CD14-positive monocyte (primary cell): ENCODE results near the gene THEMIS. TPM values are rescaled to one million over a fixed set of nuclear protein-coding genes. Genes with fewer than 3 reads are reported as not detected.

ENCODE experiments used
- DNase-seq, 3 donors: peaks; one replicate each; pipeline ENCODE4 v3.0.0-alpha.2; 2011 to 2022
- H2AFZ ChIP-seq: 2 replicates; pipeline ENCODE4 v1.6.0; 2012; ENCODE audit warnings: mild to moderate bottlenecking, low read depth, low read length, inconsistent platforms; ENCODE audit not compliant: insufficient read depth, poor library complexity, severe bottlenecking
- H3K27ac ChIP-seq, 2 donors: 1 replicate in 1 of 2; 2 replicates in 1 of 2; pipeline ENCODE4 v1.5.1; 2012 to 2013; ENCODE audit warnings: low read length in 2 of 2, control low read depth in 1 of 2, inconsistent platforms in 1 of 2, low read depth in 1 of 2, mild to moderate bottlenecking in 1 of 2
- H3K27me3 ChIP-seq, 2 donors: one replicate each; pipeline versions ENCODE4 v1.6.0 to v1.6.1; 2011 to 2013; ENCODE audit warnings: low read length in 2 of 2; ENCODE audit not compliant: control insufficient read depth in 2 of 2, insufficient read depth in 2 of 2
- H3K36me3 ChIP-seq, 2 donors: replicated peaks in 1 of 2; 1 replicate in 1 of 2; 2 replicates in 1 of 2; pipeline versions ENCODE4 v1.5.1 to v1.6.1; 2012 to 2013; ENCODE audit warnings: low read length in 2 of 2, control low read depth in 1 of 2, inconsistent platforms in 1 of 2, mild to moderate bottlenecking in 1 of 2; ENCODE audit not compliant: insufficient read depth in 2 of 2, control insufficient read depth in 1 of 2
- H3K4me1 ChIP-seq, 2 donors: 1 replicate in 1 of 2; 2 replicates in 1 of 2; pipeline versions ENCODE4 v1.5.1 to v1.6.1; 2012 to 2013; ENCODE audit warnings: low read length in 2 of 2, control low read depth in 1 of 2, inconsistent platforms in 1 of 2, mild to moderate bottlenecking in 1 of 2, moderate library complexity in 1 of 2; ENCODE audit not compliant: insufficient read depth in 2 of 2, control insufficient read depth in 1 of 2
- H3K4me2 ChIP-seq: replicated peaks from 2 replicates; pipeline ENCODE3; 2012; ENCODE audit warnings: low read length, moderate library complexity, mild to moderate bottlenecking; ENCODE audit not compliant: poor library complexity, severe bottlenecking; ENCODE audit errors: extremely low read depth
- H3K4me3 ChIP-seq, 3 experiments: fragments of 200-600 bp in 1 of 3; sonication (generic) in 1 of 3; replicated peaks in 1 of 3; 1 replicate in 2 of 3; 2 replicates in 1 of 3; pipeline ENCODE4 v1.5.1; 2011 to 2013; ENCODE audit warnings: low read length in 3 of 3, mild to moderate bottlenecking in 3 of 3, control low read depth in 2 of 3, low read depth in 2 of 3, inconsistent platforms in 1 of 3, moderate library complexity in 1 of 3
- H3K79me2 ChIP-seq: 2 replicates; pipeline ENCODE4 v1.6.0; 2012; ENCODE audit warnings: mild to moderate bottlenecking, control low read depth, inconsistent platforms, low read length, moderate library complexity; ENCODE audit not compliant: insufficient read depth
- H3K9ac ChIP-seq: 2 replicates; pipeline ENCODE4 v1.6.0; 2017; ENCODE audit warnings: low read length, mild to moderate bottlenecking; ENCODE audit not compliant: insufficient read depth, poor library complexity, severe bottlenecking
- H3K9me3 ChIP-seq, 2 donors: replicated peaks in 1 of 2; 1 replicate in 1 of 2; 2 replicates in 1 of 2; pipeline versions ENCODE4 v1.5.1 to v1.6.1; 2012 to 2013; ENCODE audit warnings: low read length in 2 of 2, control low read depth in 1 of 2; ENCODE audit not compliant: control insufficient read depth in 1 of 2, insufficient read depth in 1 of 2
- H4K20me1 ChIP-seq: 2 replicates; pipeline ENCODE4 v1.6.0; 2012; ENCODE audit warnings: mild to moderate bottlenecking, low read length, control low read depth, moderate library complexity; ENCODE audit not compliant: insufficient read depth
- H3K27ac Mint-ChIP-seq, 7 donors: one replicate each; pipeline ENCODE4 v1.8.0; 2020; ENCODE audit warnings: mild to moderate bottlenecking in 7 of 7, mixed read lengths in 7 of 7, moderate library complexity in 6 of 7, inconsistent platforms in 2 of 7
- H3K27me3 Mint-ChIP-seq, 3 donors: one replicate each; pipeline ENCODE4 v1.8.0; 2021 to 2022; ENCODE audit warnings: low read depth in 3 of 3, mild to moderate bottlenecking in 3 of 3, mixed read lengths in 3 of 3, moderate library complexity in 3 of 3, inconsistent platforms in 1 of 3
- H3K36me3 Mint-ChIP-seq, 2 donors: one replicate each; pipeline ENCODE4 v1.8.0; 2020; ENCODE audit warnings: mixed read lengths in 2 of 2, inconsistent platforms in 1 of 2, mild to moderate bottlenecking in 1 of 2
- H3K4me1 Mint-ChIP-seq: one replicate; pipeline ENCODE4 v1.8.0; 2020; ENCODE audit warnings: mild to moderate bottlenecking, mixed read lengths
- H3K4me3 Mint-ChIP-seq, 2 donors: one replicate each; pipeline ENCODE4 v1.8.0; 2020; ENCODE audit warnings: mild to moderate bottlenecking in 2 of 2, mixed read lengths in 2 of 2, moderate library complexity in 1 of 2
- H3K9me3 Mint-ChIP-seq, 7 donors: one replicate each; pipeline ENCODE4 v1.8.0; 2020 to 2022; ENCODE audit warnings: mixed read lengths in 7 of 7, mild to moderate bottlenecking in 6 of 7, moderate library complexity in 6 of 7, inconsistent platforms in 2 of 7
- CTCF ChIP-seq: fragments of 200-600 bp; IDR thresholded peaks from one replicate; pipeline ENCODE4 v1.8.0; 2022; ENCODE audit warnings: antibody characterized with exemption, mild to moderate bottlenecking
- WGBS: methylation state at CpG from one replicate; pipeline ENCODE4 v1.1.5; 2013; ENCODE audit warnings: missing lambda C conversion rate; ENCODE audit not compliant: insufficient coverage; 5-methylcytosine and 5-hydroxymethylcytosine counted together
- intact Hi-C, 2 donors: fragments of 100-400 bp; cut with micrococcal nuclease; formaldehyde crosslinking; loops; one replicate each; pipeline versions ENCODE4 v1.15.0 to v1.15.1; 2023
- polyA plus RNA-seq, 3 donors: library from polyadenylated mRNA; depleted of rRNA in 1 of 3; unstranded in 2 of 3; stranded (reverse) in 1 of 3; fragments of 300-500 nt in 2 of 3; fragments of >200 nt in 1 of 3; fragmentation: Illumina TruSeq in 2 of 3; gene quantifications; 1 replicate in 2 of 3; 2 replicates in 1 of 3; pipeline ENCODE4 v1.2.3, GENCODE V29; 2012 to 2021

THEMIS gene
- polyA plus RNA-seq, 3 donors: 0.13 to 0.16 TPM; not detected in 1

GRCh38 chr6:127776320-127776719 is 124.5 kb downstream of the THEMIS start:
- no peaks in the 10 kb centered on the region for H3K4me1 Mint-ChIP-seq
- Histone ChIP-seq H3K4me3 (no peak overlapping the region), H3K9me3 (no peaks in the 10 kb centered on the region), H3K79me2 (no peaks in the 10 kb centered on the region), H4K20me1 (no peaks in the 10 kb centered on the region), H3K27me3 (no peaks in the 10 kb centered on the region), H2AFZ (no peak overlapping the region), H3K4me1 (no peaks in the 10 kb centered on the region), H3K9ac (no peak overlapping the region), H3K4me2 (no peak overlapping the region), H3K27ac (no peak overlapping the region), H3K36me3 (no peaks in the 10 kb centered on the region)
- DNase-seq: no peak
- no peak for TF ChIP-seq CTCF
- H3K27ac Mint-ChIP-seq: no peak overlapping the region
- 100% methylated on average over 1 of the region's 2 CpGs for WGBS
- no peak overlapping the region for H3K4me3 Mint-ChIP-seq
- H3K36me3 Mint-ChIP-seq: no peaks in the 10 kb centered on the region
- intact Hi-C loops: no loop called here
- H3K9me3 Mint-ChIP-seq: peaks cover 0 to 5% (median under 1%) of the 10 kb centered on the region in 7 donors
- H3K27me3 Mint-ChIP-seq: peaks cover 0 to 2% (median 0%) of the 10 kb centered on the region in 3 donors

GRCh38 chr6:127775371-127775770 is 125.5 kb downstream of the THEMIS start:
- Mint-ChIP-seq H3K27me3 (no peaks in the 10 kb centered on the region), H3K27ac (no peak overlapping the region), H3K4me3 (no peak overlapping the region), H3K36me3 (no peaks in the 10 kb centered on the region), H3K4me1 (no peaks in the 10 kb centered on the region), H3K9me3 (peaks cover 0 to 3% (median under 1%) of the 10 kb centered on the region in 7 donors)
- H3K4me2 ChIP-seq: no peak overlapping the region
- no peaks in the 10 kb centered on the region for H3K79me2 ChIP-seq
- H4K20me1 ChIP-seq: no peaks in the 10 kb centered on the region
- no CpG with 5 or more reads among the region's 1 CpG for WGBS
- H3K4me1 ChIP-seq: no peaks in the 10 kb centered on the region
- no peaks in the 10 kb centered on the region for H3K9me3 ChIP-seq
- no peak for DNase-seq
- no peak overlapping the region for H3K4me3 ChIP-seq
- no peak for TF ChIP-seq CTCF
- H2AFZ ChIP-seq: no peak overlapping the region
- no peak overlapping the region for H3K27ac ChIP-seq
- no peaks in the 10 kb centered on the region for H3K27me3 ChIP-seq
- no peaks in the 10 kb centered on the region for H3K36me3 ChIP-seq
- intact Hi-C loops: no loop called here
- no peak overlapping the region for H3K9ac ChIP-seq
